ENCODE data around the gene IGFL1. TPM values are rescaled to one million over a fixed set of nuclear protein-coding genes. Genes with fewer than 3 reads are reported as not detected.
"Not testable (repeated sequence)": the region's sequence is repeated elsewhere in the genome, so short reads cannot be mapped to it uniquely, and the experiment has no call there.

Gene IGFL1
- total and polyA plus RNA-seq, 11 donors, result not detected

- Histone ChIP-seq H3K4me3 (no peak overlapping the region), H3K27me3 (peaks cover 4 to 69% (median 24%) of the 10 kb centered on the region in 9 donors), H3K36me3 (no peaks in the 10 kb centered on the region), H3K9me3 (no peaks in the 10 kb centered on the region), H3K4me1 (no peaks in the 10 kb centered on the region), H3K27ac (no peak overlapping the region)
- 32 to 46% (median 35%) methylated on average over 2 of the region's 2 CpGs for WGBS, 4 donors
- TF ChIP-seq POLR2A (IDR thresholded peaks at IDR 0.05) (no peak), CTCF (IDR thresholded peaks at IDR 0.05) (no peak)
- no peak for DNase-seq
- intact Hi-C loops (cut with DNase I), result no loop called here
- ATAC-seq, result no peak
Observed at GRCh38 chr19:46241626-46242025, 12.1 kb downstream of the IGFL1 start.

GRCh38 chr19:46243081-46243654 lies 13.6 kb downstream of the IGFL1 start:
- H3K36me3 ChIP-seq; H3K9me3 ChIP-seq; H3K4me3 ChIP-seq; H3K27ac ChIP-seq; intact Hi-C loops (cut with DNase I); ATAC-seq; H3K4me1 ChIP-seq; DNase-seq: not testable (repeated sequence)
- H3K27me3 ChIP-seq, result peaks cover 4 to 68% (median 27%) of the 10 kb centered on the region in 9 donors
- WGBS, 4 donors, result 91 to 97% (median 92%) methylated on average over 6 of the region's 6 CpGs

- DNase-seq, result no peak
- Histone ChIP-seq H3K9me3 (no peaks in the 10 kb centered on the region), H3K27ac (no peak overlapping the region), H3K4me1 (no peaks in the 10 kb centered on the region), H3K36me3 (no peaks in the 10 kb centered on the region), H3K27me3 (peaks cover 0 to 28% (median 5%) of the 10 kb centered on the region in 9 donors), H3K4me3 (no peak overlapping the region)
- no peak for ATAC-seq
- intact Hi-C loops (cut with DNase I), result no loop called here
- 51 to 62% (median 58%) methylated on average over 3 of the region's 3 CpGs for WGBS, 4 donors
- no peak for TF ChIP-seq POLR2A (IDR thresholded peaks at IDR 0.05)
- TF ChIP-seq CTCF (IDR thresholded peaks at IDR 0.05), result no peak
Observed at GRCh38 chr19:46250076-46250735, 20.7 kb downstream of the IGFL1 start.

GRCh38 chr19:46251416-46251815 lies 21.9 kb downstream of the IGFL1 start:
- DNase-seq (no peak), ATAC-seq (no peak)
- TF ChIP-seq CTCF (IDR thresholded peaks at IDR 0.05) (no peak), POLR2A (IDR thresholded peaks at IDR 0.05) (no peak)
- Histone ChIP-seq H3K27me3 (peaks cover 0 to 23% (median 3%) of the 10 kb centered on the region in 9 donors), H3K4me1 (no peaks in the 10 kb centered on the region), H3K36me3 (no peaks in the 10 kb centered on the region), H3K9me3 (no peaks in the 10 kb centered on the region), H3K4me3 (no peak overlapping the region), H3K27ac (no peak overlapping the region)
- intact Hi-C loops (cut with DNase I), result no loop called here
- WGBS, 4 donors, result 71 to 81% (median 75%) methylated on average over 5 of the region's 5 CpGs

Measured in heart left ventricle (tissue), 16 donors.